ENCODE measurements around the gene OR6N1.

DNA sequence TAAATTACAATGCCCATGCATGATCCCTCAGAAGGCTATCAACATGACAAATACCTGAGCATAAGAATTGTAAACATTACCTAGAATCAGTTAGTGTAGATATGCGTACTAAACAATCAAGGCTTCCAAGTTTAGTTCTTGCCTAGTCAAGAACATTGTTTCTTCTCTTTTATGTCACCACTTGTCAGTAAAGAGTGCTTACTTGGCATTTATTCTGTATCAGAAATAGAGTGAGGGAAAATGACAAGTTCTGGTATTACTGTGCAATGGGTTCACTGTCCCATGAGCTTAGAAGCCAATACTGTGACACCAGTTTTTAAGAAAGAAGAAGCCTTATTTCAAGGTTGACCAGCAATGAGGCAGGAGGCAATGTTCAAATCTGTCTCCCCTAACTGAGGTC, 31.7 kb upstream of the OR6N1 start:
- TF ChIP-seq, protein P1, sequence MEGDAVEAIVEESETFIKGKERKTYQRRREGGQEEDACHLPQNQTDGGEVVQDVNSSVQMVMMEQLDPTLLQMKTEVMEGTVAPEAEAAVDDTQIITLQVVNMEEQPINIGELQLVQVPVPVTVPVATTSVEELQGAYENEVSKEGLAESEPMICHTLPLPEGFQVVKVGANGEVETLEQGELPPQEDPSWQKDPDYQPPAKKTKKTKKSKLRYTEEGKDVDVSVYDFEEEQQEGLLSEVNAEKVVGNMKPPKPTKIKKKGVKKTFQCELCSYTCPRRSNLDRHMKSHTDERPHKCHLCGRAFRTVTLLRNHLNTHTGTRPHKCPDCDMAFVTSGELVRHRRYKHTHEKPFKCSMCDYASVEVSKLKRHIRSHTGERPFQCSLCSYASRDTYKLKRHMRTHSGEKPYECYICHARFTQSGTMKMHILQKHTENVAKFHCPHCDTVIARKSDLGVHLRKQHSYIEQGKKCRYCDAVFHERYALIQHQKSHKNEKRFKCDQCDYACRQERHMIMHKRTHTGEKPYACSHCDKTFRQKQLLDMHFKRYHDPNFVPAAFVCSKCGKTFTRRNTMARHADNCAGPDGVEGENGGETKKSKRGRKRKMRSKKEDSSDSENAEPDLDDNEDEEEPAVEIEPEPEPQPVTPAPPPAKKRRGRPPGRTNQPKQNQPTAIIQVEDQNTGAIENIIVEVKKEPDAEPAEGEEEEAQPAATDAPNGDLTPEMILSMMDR (IDR thresholded peaks at IDR 0.05 in 2 of 3, conservative IDR thresholded peaks at IDR 0.05 in 1 of 3; ENCODE audit: borderline replicate concordance in 1 of 3, insufficient read depth in 1 of 3, low read depth in 2 of 3, low read length in 2 of 3) = no peak
- TF ChIP-seq POLR2A (IDR thresholded peaks at IDR 0.05; ENCODE audit: borderline replicate concordance, extremely low read depth, insufficient read depth, insufficient read length) = no peak
